Measurements from ENCODE around the gene PEX14. TPM values are rescaled to one million over a fixed set of nuclear protein-coding genes. Genes with fewer than 3 reads are reported as not detected.

The PEX14 gene
- total and polyA plus RNA-seq, 9 of the 15 experiments (the other 6 are each of a cell fraction or from before 2014, with no cell fraction given): 2.6 to 45.7 (median 22.7) TPM

- TF ChIP-seq SMARCB1 (IDR thresholded peaks at IDR 0.05; ENCODE audit: insufficient read length, low read depth): no peak
- TF ChIP-seq CREM (IDR thresholded peaks at IDR 0.05; ENCODE audit: low read depth): peak; percentile 76
- TF ChIP-seq ATF3 (IDR thresholded peaks at IDR 0.05): no peak
- 0 out of 2 replicates have a peak, but pooled peaks have one; percentile 62 for TF ChIP-seq ATF3 (CRISPR knock-in tag; conservative IDR thresholded peaks at IDR 0.05)
- TF ChIP-seq CTCF (IDR thresholded peaks at IDR 0.05 in 2 of 3, conservative IDR thresholded peaks at IDR 0.05 in 1 of 3; ENCODE audit: insufficient read depth in 2 of 3, low read depth in 1 of 3, low read length in 3 of 3): peak; percentile 96 to 97 (median 97)
- peak; percentile 35; the same call in 1 of the 2 replicates for TF ChIP-seq MITF (IDR thresholded peaks at IDR 0.05)
- peak; percentile 24; the same call in 1 of the 2 replicates for TF ChIP-seq ZNF324 (CRISPR knock-in tag; IDR thresholded peaks at IDR 0.05)
- TF ChIP-seq AFF1 (IDR thresholded peaks at IDR 0.05; ENCODE audit: low read depth in 1 of 2, partially characterized antibody in 2 of 2): peak in 1 of 2 experiments; percentile 81
- TF ChIP-seq SP2 (IDR thresholded peaks at IDR 0.05; ENCODE audit: extremely low read depth, low read depth, low read length, poor library complexity, severe bottlenecking): no peak
- TF ChIP-seq CUX1 (CRISPR knock-in tag; IDR thresholded peaks at IDR 0.05): no peak
These were observed 44.3 kb upstream of the PEX14 start, which contains the start of gene CENPS (continued) for GRCh38 chr1:10430216-10431069.
